Measurements from ENCODE around the gene FUZ.

DNA sequence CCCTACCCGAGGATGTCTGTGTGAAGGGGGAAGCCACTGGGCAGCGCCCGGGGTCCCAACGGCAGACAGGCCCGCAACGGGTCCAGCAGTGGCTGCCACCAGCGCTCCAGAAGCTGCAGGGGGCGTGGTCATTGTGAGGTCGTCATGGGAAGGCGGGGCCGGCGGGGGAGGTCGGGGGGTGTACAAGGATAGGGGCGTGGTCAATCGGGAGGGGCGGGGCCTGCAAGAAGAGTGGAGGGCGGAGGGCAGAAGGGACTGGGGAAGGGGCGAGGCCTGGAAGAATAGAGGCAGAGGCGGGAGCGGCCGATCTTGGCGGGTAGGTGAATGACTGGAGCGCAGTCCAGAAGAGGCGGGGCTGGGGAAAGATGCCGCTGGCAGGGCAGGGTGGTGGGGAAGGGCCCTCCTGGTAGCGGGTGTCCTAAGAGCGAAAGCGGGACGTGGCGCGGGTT lies 4.4 kb downstream of the FUZ start:
- TF ChIP-seq, protein P1, sequence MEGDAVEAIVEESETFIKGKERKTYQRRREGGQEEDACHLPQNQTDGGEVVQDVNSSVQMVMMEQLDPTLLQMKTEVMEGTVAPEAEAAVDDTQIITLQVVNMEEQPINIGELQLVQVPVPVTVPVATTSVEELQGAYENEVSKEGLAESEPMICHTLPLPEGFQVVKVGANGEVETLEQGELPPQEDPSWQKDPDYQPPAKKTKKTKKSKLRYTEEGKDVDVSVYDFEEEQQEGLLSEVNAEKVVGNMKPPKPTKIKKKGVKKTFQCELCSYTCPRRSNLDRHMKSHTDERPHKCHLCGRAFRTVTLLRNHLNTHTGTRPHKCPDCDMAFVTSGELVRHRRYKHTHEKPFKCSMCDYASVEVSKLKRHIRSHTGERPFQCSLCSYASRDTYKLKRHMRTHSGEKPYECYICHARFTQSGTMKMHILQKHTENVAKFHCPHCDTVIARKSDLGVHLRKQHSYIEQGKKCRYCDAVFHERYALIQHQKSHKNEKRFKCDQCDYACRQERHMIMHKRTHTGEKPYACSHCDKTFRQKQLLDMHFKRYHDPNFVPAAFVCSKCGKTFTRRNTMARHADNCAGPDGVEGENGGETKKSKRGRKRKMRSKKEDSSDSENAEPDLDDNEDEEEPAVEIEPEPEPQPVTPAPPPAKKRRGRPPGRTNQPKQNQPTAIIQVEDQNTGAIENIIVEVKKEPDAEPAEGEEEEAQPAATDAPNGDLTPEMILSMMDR (conservative IDR thresholded peaks at IDR 0.05 in 1 of 2, IDR thresholded peaks at IDR 0.05 in 1 of 2; ENCODE audit: low read depth in 1 of 2, low read length in 2 of 2): no peak
- TF ChIP-seq EZH2 (IDR thresholded peaks at IDR 0.05; ENCODE audit: low read length, missing control alignments): no peak
